ENCODE data around the gene KRT76. TPM values are rescaled to one million over a fixed set of nuclear protein-coding genes. Genes with fewer than 3 reads are reported as not detected.

Gene KRT76
- total and polyA plus RNA-seq, 2 donors (not counting 1 experiment from before 2014, with no cell fraction given): not detected

DNA sequence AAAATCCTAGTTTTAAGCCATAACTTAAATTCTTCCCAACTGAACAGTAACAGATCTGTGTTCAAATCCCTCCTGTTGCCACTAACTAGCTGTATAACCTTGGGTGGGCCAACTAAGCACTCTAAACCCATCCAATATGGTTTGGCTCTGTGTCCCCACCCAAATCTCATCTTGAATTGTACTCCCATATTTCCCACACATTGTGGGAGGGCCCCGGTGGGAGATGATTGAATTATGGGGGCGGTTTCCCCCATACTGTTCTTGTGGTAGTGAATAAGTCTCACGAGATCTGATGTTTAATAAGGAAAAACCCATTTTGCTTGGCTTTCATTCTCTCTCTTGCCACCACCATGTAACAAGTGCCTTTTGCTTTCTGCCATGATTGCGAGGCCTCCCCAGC is 38.0 kb upstream of the KRT76 start:
- no peak overlapping the region for H3K4me3 ChIP-seq (ENCODE audit: control extremely low read depth in 1 of 5, extremely low read depth in 1 of 5, insufficient read depth in 1 of 5, low read depth in 2 of 5, low read length in 4 of 5)
- H3K9me3 ChIP-seq (ENCODE audit: control extremely low read depth in 1 of 3, control insufficient read depth in 2 of 3, insufficient read depth in 1 of 3, low read length in 2 of 3): no peaks in the 10 kb centered on the region
- WGBS (ENCODE audit: insufficient coverage): 86% methylated on average over 1 of the region's 4 CpGs
- Mint-ChIP-seq H3K4me3 (no peak overlapping the region), H3K9me3 (ENCODE audit: insufficient read depth) (no peaks in the 10 kb centered on the region), H3K27ac (no peak overlapping the region), H3K4me1 (no peaks in the 10 kb centered on the region), H3K27me3 (peaks cover 20% of the 10 kb centered on the region)
- DNase-seq (no peak), ATAC-seq (ENCODE audit: low read depth) (no peak)
- ChIA-PET POLR2A (no interaction called here), CTCF (no interaction called here)
- no peak overlapping the region for H3K27ac ChIP-seq (ENCODE audit: low read length in 2 of 2)
- H3K4me1 ChIP-seq (ENCODE audit: control insufficient read depth in 2 of 2, insufficient read depth in 2 of 2, low read length in 2 of 2): no peaks in the 10 kb centered on the region
- no peaks in the 10 kb centered on the region for H3K79me2 ChIP-seq (ENCODE audit: control insufficient read depth, insufficient read depth, low read length)
- H3K4me2 ChIP-seq (replicated peaks; ENCODE audit: low read depth, low read length, poor library complexity, severe bottlenecking): no peak overlapping the region
- H2AFZ ChIP-seq (ENCODE audit: insufficient read depth, low read depth, low read length, poor library complexity, severe bottlenecking): no peak overlapping the region
- no peaks in the 10 kb centered on the region for H3K36me3 ChIP-seq (replicated peaks in 1 of 2; ENCODE audit: control extremely low read depth in 1 of 2, control insufficient read depth in 1 of 2, extremely low read depth in 1 of 2, insufficient read depth in 2 of 2, low read length in 1 of 2)
- intact Hi-C loops (cut with micrococcal nuclease): no loop called here
- H3K27me3 ChIP-seq (replicated peaks in 1 of 4; ENCODE audit: control extremely low read depth in 1 of 4, control insufficient read depth in 3 of 4, insufficient read depth in 4 of 4, low read length in 3 of 4): peaks cover 0 to under 1% (median 0%) of the 10 kb centered on the region in 4 experiments
- TF ChIP-seq, protein P1, sequence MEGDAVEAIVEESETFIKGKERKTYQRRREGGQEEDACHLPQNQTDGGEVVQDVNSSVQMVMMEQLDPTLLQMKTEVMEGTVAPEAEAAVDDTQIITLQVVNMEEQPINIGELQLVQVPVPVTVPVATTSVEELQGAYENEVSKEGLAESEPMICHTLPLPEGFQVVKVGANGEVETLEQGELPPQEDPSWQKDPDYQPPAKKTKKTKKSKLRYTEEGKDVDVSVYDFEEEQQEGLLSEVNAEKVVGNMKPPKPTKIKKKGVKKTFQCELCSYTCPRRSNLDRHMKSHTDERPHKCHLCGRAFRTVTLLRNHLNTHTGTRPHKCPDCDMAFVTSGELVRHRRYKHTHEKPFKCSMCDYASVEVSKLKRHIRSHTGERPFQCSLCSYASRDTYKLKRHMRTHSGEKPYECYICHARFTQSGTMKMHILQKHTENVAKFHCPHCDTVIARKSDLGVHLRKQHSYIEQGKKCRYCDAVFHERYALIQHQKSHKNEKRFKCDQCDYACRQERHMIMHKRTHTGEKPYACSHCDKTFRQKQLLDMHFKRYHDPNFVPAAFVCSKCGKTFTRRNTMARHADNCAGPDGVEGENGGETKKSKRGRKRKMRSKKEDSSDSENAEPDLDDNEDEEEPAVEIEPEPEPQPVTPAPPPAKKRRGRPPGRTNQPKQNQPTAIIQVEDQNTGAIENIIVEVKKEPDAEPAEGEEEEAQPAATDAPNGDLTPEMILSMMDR (IDR thresholded peaks at IDR 0.05): no peak
- TF ChIP-seq EZH2 (IDR thresholded peaks at IDR 0.05; ENCODE audit: borderline replicate concordance, insufficient read depth, low read depth, low read length, poor library complexity, severe bottlenecking): no peak
- H3K9ac ChIP-seq (ENCODE audit: low read length): no peak overlapping the region
- no peaks in the 10 kb centered on the region for H4K20me1 ChIP-seq (ENCODE audit: control insufficient read depth, insufficient read depth, low read length, poor library complexity, severe bottlenecking)

DNA sequence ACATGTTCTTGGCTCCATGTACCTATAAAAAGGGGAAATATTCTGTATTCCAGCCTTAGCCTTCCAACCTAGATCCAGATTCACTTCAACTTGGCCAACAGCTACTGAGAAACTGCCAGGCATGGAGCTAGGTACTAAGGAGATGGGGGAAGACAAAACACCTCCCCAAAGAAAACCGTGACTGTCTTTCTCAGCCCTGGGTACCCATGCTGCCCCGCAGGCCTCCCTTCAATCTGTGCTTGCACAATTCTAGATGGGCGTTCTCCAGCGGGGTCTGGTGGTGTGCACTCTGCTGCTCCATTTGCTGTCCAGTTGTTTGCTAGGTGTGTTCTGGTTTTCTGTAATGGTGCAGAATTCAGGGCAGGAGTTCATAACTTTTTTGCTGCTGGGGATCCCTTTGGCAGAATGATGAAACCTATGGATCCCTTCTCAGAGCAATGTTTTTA is 37.6 kb upstream of the KRT76 start:
- ATAC-seq (ENCODE audit: low read depth): no peak
- Histone ChIP-seq H3K27ac (ENCODE audit: low read length in 2 of 2) (no peak overlapping the region), H3K36me3 (replicated peaks in 1 of 2; ENCODE audit: control extremely low read depth in 1 of 2, control insufficient read depth in 1 of 2, extremely low read depth in 1 of 2, insufficient read depth in 2 of 2, low read length in 1 of 2) (no peaks in the 10 kb centered on the region), H3K9me3 (ENCODE audit: control extremely low read depth in 1 of 3, control insufficient read depth in 2 of 3, insufficient read depth in 1 of 3, low read length in 2 of 3) (no peaks in the 10 kb centered on the region), H3K79me2 (ENCODE audit: control insufficient read depth, insufficient read depth, low read length) (no peaks in the 10 kb centered on the region), H3K27me3 (replicated peaks in 1 of 4; ENCODE audit: control extremely low read depth in 1 of 4, control insufficient read depth in 3 of 4, insufficient read depth in 4 of 4, low read length in 3 of 4) (no peaks in the 10 kb centered on the region), H4K20me1 (ENCODE audit: control insufficient read depth, insufficient read depth, low read length, poor library complexity, severe bottlenecking) (no peaks in the 10 kb centered on the region), H3K4me3 (ENCODE audit: control extremely low read depth in 1 of 5, extremely low read depth in 1 of 5, insufficient read depth in 1 of 5, low read depth in 2 of 5, low read length in 4 of 5) (no peak overlapping the region), H3K4me2 (replicated peaks; ENCODE audit: low read depth, low read length, poor library complexity, severe bottlenecking) (no peak overlapping the region), H2AFZ (ENCODE audit: insufficient read depth, low read depth, low read length, poor library complexity, severe bottlenecking) (no peak overlapping the region), H3K9ac (ENCODE audit: low read length) (no peak overlapping the region), H3K4me1 (ENCODE audit: control insufficient read depth in 2 of 2, insufficient read depth in 2 of 2, low read length in 2 of 2) (no peaks in the 10 kb centered on the region)
- ChIA-PET POLR2A (no interaction called here), CTCF (no interaction called here)
- no peak for DNase-seq
- Mint-ChIP-seq H3K27ac (no peak overlapping the region), H3K9me3 (ENCODE audit: insufficient read depth) (no peaks in the 10 kb centered on the region), H3K4me1 (no peaks in the 10 kb centered on the region), H3K4me3 (no peak overlapping the region), H3K27me3 (peaks cover 20% of the 10 kb centered on the region)
- intact Hi-C loops (cut with micrococcal nuclease): no loop called here
- WGBS (ENCODE audit: insufficient coverage): 88% methylated on average over 4 of the region's 4 CpGs
- TF ChIP-seq EZH2 (IDR thresholded peaks at IDR 0.05; ENCODE audit: borderline replicate concordance, insufficient read depth, low read depth, low read length, poor library complexity, severe bottlenecking): no peak
- TF ChIP-seq, protein P1 (IDR thresholded peaks at IDR 0.05): no peak
